ENCODE data around the gene ELK4.

Gene ELK4

DNA sequence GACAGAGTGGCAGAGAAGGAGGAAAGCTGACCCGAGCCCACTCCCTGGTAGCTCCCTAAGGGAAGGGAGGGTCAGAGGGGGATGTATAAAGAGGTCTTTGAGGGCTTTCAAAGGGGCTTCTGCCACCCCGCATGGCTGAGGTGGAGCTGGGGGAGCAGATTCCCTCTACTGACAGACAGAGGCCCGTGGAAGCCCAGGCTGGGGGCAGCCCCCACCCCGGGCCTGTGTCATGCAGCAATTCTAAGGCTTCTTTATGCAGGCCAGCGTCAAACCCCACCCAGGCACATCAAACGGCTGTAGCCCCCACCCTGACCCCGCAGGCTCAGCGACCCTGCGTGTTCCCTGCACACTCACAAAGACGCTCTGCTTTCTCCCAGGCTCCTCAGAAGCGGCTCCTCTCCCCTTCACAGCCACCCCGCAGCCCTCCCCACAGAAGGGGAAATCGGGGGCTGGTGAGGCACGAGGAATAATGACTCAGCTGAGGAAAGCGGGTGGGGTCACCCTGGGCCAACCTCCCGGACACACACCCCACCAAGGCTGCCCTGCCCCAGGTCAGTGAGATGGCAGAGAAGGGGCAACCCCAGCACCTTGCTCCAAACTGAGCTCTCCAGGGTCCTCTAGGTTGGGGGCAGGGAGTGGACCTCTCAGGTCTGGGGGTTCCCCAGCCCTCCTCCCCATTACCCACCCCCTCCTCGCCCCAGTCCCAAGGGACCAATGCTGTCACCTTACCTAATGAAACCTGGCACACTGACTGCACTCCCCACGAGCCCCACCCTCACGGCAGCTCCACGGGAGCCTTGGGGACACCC is 37.7 kb upstream of the ELK4 start:
- H3K27ac ChIP-seq = 0 out of 2 replicates have a peak overlapping the region, but pooled peaks have one; percentile 32

DNA sequence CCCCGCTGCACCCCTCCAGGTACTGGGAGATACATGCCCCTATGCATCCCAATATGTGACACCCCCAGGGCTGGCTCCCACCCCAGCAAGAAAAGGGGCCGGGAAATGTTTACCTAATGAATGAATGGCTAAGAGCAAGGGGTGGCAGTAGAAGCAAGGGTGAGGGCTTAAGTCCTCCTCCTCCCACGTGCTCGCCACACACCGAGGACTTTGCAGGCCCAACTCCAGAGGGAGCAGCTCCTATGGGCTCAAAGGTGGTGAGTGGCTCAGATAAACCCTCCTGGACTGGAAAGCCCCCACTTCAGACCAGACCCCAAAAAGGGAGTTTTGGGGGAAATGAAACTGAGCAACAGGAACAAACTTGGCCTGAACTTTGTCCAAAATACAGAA is 37.1 kb upstream of the ELK4 start:
- peak overlapping the region; percentile 32 for H3K27ac ChIP-seq
- no peak for TF ChIP-seq ZFX (IDR thresholded peaks at IDR 0.05; ENCODE audit: borderline replicate concordance)
- TF ChIP-seq, protein P1, sequence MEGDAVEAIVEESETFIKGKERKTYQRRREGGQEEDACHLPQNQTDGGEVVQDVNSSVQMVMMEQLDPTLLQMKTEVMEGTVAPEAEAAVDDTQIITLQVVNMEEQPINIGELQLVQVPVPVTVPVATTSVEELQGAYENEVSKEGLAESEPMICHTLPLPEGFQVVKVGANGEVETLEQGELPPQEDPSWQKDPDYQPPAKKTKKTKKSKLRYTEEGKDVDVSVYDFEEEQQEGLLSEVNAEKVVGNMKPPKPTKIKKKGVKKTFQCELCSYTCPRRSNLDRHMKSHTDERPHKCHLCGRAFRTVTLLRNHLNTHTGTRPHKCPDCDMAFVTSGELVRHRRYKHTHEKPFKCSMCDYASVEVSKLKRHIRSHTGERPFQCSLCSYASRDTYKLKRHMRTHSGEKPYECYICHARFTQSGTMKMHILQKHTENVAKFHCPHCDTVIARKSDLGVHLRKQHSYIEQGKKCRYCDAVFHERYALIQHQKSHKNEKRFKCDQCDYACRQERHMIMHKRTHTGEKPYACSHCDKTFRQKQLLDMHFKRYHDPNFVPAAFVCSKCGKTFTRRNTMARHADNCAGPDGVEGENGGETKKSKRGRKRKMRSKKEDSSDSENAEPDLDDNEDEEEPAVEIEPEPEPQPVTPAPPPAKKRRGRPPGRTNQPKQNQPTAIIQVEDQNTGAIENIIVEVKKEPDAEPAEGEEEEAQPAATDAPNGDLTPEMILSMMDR (IDR thresholded peaks at IDR 0.05) = 0 out of 2 replicates have a peak, but pooled peaks have one; percentile 11

More for the DNA sequence above, 37.7 kb upstream of the ELK4 start:
- TF ChIP-seq, protein P1 (IDR thresholded peaks at IDR 0.05) = no peak
- TF ChIP-seq ZFX (IDR thresholded peaks at IDR 0.05; ENCODE audit: borderline replicate concordance) = no peak

DNA sequence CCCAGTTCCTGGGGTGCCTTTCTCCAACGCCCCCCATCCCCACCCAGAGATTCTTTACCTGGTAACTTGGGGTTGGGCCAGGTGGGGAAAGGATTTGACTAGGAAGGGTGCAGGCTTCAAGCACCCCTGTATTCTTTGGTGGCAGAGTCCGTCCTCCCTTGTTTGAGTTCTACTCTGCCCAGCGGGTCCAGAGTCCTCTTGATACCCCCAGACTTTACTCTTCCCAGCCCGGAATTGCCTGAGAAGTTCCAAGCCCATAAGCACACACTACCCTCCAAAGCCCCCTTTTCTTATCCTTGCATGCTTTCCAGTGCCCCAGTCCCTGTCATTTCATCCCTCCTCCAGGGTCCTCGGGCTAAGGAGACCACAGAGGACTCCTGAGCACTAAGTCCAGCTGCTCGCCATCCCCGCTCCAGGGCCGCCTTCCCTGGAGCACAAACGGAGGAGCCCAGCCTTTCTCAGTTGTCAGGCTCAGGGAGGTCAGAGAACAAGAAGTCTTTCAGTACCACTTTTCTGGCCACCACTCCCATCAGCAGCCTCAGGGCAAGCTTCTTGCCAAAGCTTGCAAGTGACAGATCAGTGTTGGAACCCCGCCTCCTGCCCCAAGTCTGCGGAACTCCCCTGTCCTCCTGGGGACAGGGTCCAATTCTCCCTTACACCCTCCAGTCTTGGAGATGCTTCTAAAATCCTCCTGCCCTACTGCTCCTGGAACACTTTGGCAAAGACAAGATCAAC is 36.3 kb upstream of the ELK4 start:
- no peak for TF ChIP-seq ZFX (IDR thresholded peaks at IDR 0.05; ENCODE audit: borderline replicate concordance)
- TF ChIP-seq, protein P1 (IDR thresholded peaks at IDR 0.05) = no peak
- H3K27ac ChIP-seq = peak overlapping the region; percentile 32

DNA sequence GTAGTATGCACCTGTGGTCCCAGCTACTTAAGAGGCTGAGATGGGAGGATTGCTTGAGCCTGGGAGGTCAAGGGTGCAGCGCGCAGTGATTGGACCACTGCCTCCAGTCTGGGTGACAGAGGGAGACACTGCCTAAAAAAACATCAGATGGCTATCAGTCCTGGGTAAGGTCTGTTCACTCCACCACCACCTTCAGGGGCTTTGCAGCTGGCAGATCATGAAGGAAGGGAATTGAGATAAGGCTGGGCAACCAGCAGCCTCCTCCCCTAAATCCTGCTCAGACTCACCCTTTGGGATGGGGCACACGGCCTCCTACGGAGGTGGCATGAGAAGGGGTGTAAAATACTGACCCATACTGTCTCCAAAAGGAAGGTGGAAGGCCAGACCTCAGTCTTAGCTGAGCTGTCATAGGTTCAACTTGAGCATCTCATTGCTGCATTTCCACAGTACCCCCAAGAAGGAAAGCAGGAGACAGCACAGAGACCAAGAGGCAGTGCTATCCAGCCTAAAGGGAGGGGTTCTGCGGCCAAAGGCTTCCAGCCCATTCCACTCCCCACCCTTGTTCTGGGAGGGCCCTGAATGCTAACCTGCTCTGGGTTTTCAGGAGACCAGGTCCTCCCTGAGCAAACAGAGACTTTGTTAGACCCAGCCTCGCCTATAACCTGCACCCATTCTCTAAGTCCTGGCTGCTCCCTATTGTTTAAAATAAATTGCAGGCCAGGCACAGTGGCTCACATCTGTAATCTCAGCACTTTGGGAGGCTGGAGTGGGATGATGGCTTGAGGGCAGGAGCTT is 34.8 kb upstream of the ELK4 start:
- TF ChIP-seq ZFX (IDR thresholded peaks at IDR 0.05; ENCODE audit: borderline replicate concordance) = no peak
- TF ChIP-seq, protein P1 (IDR thresholded peaks at IDR 0.05) = no peak

DNA sequence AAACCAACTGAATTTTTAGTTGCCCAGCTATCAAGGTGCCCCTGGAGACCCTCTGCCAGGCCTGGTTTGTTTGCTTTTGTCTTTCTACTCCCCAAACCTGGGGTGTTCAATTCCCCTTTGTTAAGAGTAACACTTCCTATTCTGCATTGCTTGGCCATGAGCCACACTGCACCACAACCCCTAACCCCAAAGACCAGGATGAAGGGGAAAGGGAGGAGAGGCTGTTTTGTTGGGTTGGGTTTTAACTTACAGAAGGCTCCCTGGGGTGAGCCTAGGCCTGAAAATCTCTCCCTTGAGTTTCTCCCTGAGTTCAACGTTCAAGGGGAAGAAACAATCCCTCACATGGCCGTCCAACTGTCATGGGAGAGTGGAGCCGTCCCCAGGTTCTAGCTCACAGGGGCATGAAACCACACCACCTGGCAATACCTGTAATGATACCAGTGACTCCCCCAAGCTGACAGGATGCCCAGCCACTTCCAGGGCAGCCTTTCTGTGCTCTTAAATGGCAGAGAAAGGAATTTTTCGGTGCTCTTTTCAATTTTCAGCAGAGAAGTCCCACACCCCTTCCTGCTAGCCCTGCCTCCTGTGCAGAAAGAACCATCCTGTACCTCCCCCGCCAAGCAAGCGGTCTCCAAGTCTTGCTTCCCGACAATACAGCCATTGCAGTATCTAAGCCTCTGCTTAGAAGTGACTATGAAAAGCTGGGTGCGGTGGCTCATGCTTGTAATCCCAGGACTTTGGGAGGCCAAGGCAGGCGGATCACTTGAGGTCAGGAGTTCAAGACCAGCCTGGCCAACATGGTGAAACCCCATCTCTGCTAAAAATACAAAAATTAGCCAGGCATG is 33.6 kb upstream of the ELK4 start:
- H3K27ac ChIP-seq = peak overlapping the region; percentile 37
- TF ChIP-seq, protein P1 (IDR thresholded peaks at IDR 0.05) = no peak
- no peak for TF ChIP-seq ZFX (IDR thresholded peaks at IDR 0.05; ENCODE audit: borderline replicate concordance)

More for the DNA sequence above, 34.8 kb upstream of the ELK4 start:
- 0 out of 2 replicates have a peak overlapping the region, but pooled peaks have one; percentile 37 for H3K27ac ChIP-seq

DNA sequence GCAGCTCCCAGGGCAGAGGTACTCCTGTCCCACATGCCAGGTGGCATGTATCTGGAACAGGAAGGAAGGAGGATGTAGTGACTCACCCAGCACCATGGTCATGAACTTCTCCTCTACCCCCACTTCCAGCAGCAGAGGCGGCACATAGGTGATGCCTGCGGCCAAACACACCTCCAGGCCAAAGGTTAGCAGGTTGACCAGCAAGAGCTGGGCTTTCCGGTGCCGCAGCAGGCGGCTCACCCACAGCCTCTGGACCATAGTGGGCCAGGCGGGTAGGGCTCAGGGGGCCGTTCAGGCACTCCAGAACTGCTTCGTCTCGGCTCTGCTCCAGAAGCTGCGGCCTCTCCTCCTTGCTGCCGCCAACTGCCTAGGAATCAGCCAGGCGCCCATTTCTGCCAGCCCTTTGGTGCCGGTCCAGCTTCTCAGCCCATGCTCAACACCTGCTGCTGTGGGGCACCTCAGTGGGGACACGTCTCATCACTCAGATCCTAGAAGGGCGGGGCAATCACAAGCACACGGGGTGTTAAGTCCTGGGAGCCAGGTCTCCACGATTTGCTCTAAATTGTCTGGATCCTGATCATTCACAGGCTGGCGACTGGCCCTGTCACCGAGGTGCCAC is 32.7 kb upstream of the ELK4 start:
- TF ChIP-seq, protein P1 (IDR thresholded peaks at IDR 0.05) = no peak
- peak overlapping the region; percentile 37; the same call in 1 of the 2 replicates for H3K27ac ChIP-seq

Measured in 22Rv1 (cell line).